Trophoblast cell (in vitro differentiated cells and primary cell): ENCODE results near the gene OR51A7.

Source experiments
- DNase-seq, 2 donors: peaks; one replicate each; pipeline ENCODE4 v3.0.0-alpha.2; 2016
- H2AFZ ChIP-seq: 2 replicates; pipeline ENCODE4 v1.6.1; 2013; ENCODE audit warnings: low read length, moderate library complexity, mild to moderate bottlenecking; ENCODE audit not compliant: insufficient read depth, poor library complexity
- H2AK5ac ChIP-seq: 2 replicates; pipeline ENCODE4 v1.6.1; 2013; ENCODE audit warnings: mild to moderate bottlenecking, low read length
- H2BK120ac ChIP-seq: 2 replicates; pipeline ENCODE4 v1.6.1; 2013; ENCODE audit warnings: low read length, mild to moderate bottlenecking, moderate library complexity; ENCODE audit not compliant: insufficient read depth, poor library complexity
- H2BK12ac ChIP-seq: 2 replicates; pipeline ENCODE4 v1.6.1; 2013; ENCODE audit warnings: mild to moderate bottlenecking, low read length, moderate library complexity
- H2BK5ac ChIP-seq: 2 replicates; pipeline ENCODE4 v1.6.1; 2013; ENCODE audit warnings: low read length, low read depth, moderate library complexity, mild to moderate bottlenecking; ENCODE audit not compliant: poor library complexity
- H3K14ac ChIP-seq: 2 replicates; pipeline ENCODE4 v1.6.1; 2013; ENCODE audit warnings: mild to moderate bottlenecking, low read length
- H3K18ac ChIP-seq: 2 replicates; pipeline ENCODE4 v1.6.1; 2013; ENCODE audit warnings: mild to moderate bottlenecking, low read length
- H3K23ac ChIP-seq: 2 replicates; pipeline ENCODE4 v1.6.1; 2013; ENCODE audit warnings: low read length
- H3K27ac ChIP-seq: 2 replicates; pipeline ENCODE4 v1.5.1; 2013; ENCODE audit warnings: low read depth, mild to moderate bottlenecking, inconsistent platforms, low read length, moderate library complexity
- H3K27me3 ChIP-seq: 2 replicates; pipeline ENCODE4 v1.6.1; 2013; ENCODE audit warnings: inconsistent platforms, mild to moderate bottlenecking, low read length, moderate library complexity; ENCODE audit not compliant: insufficient read depth
- H3K36me3 ChIP-seq, 2 experiments: 1 replicate in 1 of 2; 2 replicates in 1 of 2; pipeline ENCODE4 v1.6.1; 2013; ENCODE audit warnings: low read length in 2 of 2, mild to moderate bottlenecking in 2 of 2, moderate library complexity in 1 of 2; ENCODE audit not compliant: insufficient read depth in 2 of 2, control insufficient read depth in 1 of 2
- H3K4ac ChIP-seq: 2 replicates; pipeline ENCODE4 v1.6.1; 2013; ENCODE audit warnings: low read depth, mild to moderate bottlenecking, low read length, moderate library complexity
- H3K4me1 ChIP-seq, 2 experiments: 1 replicate in 1 of 2; 2 replicates in 1 of 2; pipeline ENCODE4 v1.6.1; 2013; ENCODE audit warnings: low read length in 2 of 2, mild to moderate bottlenecking in 2 of 2, moderate library complexity in 1 of 2; ENCODE audit not compliant: insufficient read depth in 2 of 2, control insufficient read depth in 1 of 2
- H3K4me2 ChIP-seq: 2 replicates; pipeline ENCODE4 v1.6.1; 2013; ENCODE audit warnings: inconsistent platforms, mild to moderate bottlenecking, low read length, moderate library complexity
- H3K4me3 ChIP-seq: 2 replicates; pipeline ENCODE4 v1.5.1; 2013; ENCODE audit warnings: mild to moderate bottlenecking, low read depth, low read length, inconsistent platforms
- H3K79me1 ChIP-seq: one replicate; pipeline ENCODE4 v1.6.1; 2013; ENCODE audit warnings: low read length
- H3K79me2 ChIP-seq: 2 replicates; pipeline ENCODE4 v1.6.1; 2013; ENCODE audit warnings: low read length, mild to moderate bottlenecking; ENCODE audit not compliant: control insufficient read depth, insufficient read depth, poor library complexity
- H3K9ac ChIP-seq: 2 replicates; pipeline ENCODE4 v1.6.1; 2013; ENCODE audit warnings: mild to moderate bottlenecking, low read length
- H3K9me3 ChIP-seq: 2 replicates; pipeline ENCODE4 v1.6.1; 2013; ENCODE audit warnings: low read depth, mild to moderate bottlenecking, control low read depth, inconsistent platforms, low read length; ENCODE audit not compliant: insufficient read depth
- H4K12ac ChIP-seq: 2 replicates; pipeline ENCODE4 v1.6.1; 2013; ENCODE audit warnings: low read depth, mild to moderate bottlenecking, low read length, moderate library complexity
- H4K8ac ChIP-seq: 2 replicates; pipeline ENCODE4 v1.6.1; 2013; ENCODE audit warnings: low read depth, mild to moderate bottlenecking, low read length, moderate library complexity
- H4K91ac ChIP-seq: one replicate; pipeline ENCODE4 v1.6.1; 2013; ENCODE audit warnings: low read depth, mild to moderate bottlenecking, low read length, moderate library complexity
- WGBS: extraction: QIAGEN DNeasy Blood & Tissue Kit; methylation state at CpG from one replicate; pipeline ENCODE4 v1.1.7; 2013; ENCODE audit warnings: missing lambda C conversion rate; ENCODE audit not compliant: insufficient read length, insufficient coverage; ENCODE audit errors: extremely low coverage; 5-methylcytosine and 5-hydroxymethylcytosine counted together

Gene OR51A7

DNA sequence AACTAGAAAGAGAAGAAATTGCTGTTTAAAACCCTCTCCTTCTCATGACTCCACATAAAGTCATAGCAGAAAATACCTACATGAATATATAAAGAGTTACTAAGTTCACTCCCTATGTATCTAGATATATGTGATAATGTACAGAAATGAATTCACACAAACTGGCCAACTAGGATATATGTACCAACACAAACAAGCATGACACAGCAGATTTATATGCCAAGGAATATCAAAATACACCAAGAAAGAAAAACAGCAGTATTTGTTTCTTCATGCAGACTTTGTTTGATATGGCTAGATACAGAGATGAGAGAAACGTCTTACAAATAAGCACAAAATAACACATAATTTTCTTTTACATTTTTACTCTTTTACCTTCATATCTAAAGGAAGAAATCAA is 18.7 kb downstream of the OR51A7 start:
- H3K23ac ChIP-seq, result no peak overlapping the region
- WGBS, result no CpG with 5 or more reads among the region's 1 CpG
- no peak overlapping the region for H3K9ac ChIP-seq
- no peak overlapping the region for H4K91ac ChIP-seq
- H3K9me3 ChIP-seq, result no peaks in the 10 kb centered on the region
- no peak for DNase-seq
- H3K27me3 ChIP-seq, result no peaks in the 10 kb centered on the region
- H3K4me2 ChIP-seq, result no peak overlapping the region
- no peaks in the 10 kb centered on the region for H3K79me2 ChIP-seq
- no peak overlapping the region for H2BK120ac ChIP-seq
- no peak overlapping the region for H3K4me3 ChIP-seq
- H3K4ac ChIP-seq, result no peak overlapping the region
- no peak overlapping the region for H2BK5ac ChIP-seq
- H3K36me3 ChIP-seq, result no peaks in the 10 kb centered on the region
- no peak overlapping the region for H2AK5ac ChIP-seq
- H3K14ac ChIP-seq, result no peak overlapping the region
- H4K12ac ChIP-seq, result no peak overlapping the region
- H2AFZ ChIP-seq, result no peak overlapping the region
- no peak overlapping the region for H3K27ac ChIP-seq
- H3K79me1 ChIP-seq, result no peaks in the 10 kb centered on the region
- no peaks in the 10 kb centered on the region for H3K4me1 ChIP-seq
- no peak overlapping the region for H4K8ac ChIP-seq
- no peak overlapping the region for H3K18ac ChIP-seq
- no peak overlapping the region for H2BK12ac ChIP-seq

DNA sequence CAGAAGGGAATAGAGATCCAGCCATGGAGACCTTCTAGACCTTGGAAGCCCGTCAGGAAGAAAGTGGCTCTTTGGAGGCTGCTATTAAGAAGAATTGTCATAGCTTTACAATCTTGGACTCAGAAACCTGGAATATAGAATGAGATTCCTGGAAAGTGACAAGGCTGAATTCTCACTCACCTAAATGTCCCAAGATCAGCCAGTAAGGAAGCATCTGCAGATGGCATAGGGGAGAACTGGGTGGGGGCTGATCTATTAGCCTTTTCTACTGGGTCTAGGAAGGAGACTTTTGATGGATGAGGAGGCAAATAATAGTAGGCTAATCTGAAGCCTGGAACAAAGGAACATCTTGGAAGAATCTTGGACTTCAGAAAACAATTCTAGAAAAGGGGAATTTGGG is 20.7 kb downstream of the OR51A7 start, which contains the start of gene OR51G1:
OR51G1 (minus strand) TSS at position 101 of the 400 bp plus-strand sequence; CDS start at position 101, 0 bp downstream.
- Histone ChIP-seq H3K79me1 (no peaks in the 10 kb centered on the region), H4K12ac (no peak within 1 kb of the TSS), H2BK12ac (no peak within 1 kb of the TSS), H2BK120ac (no peak within 1 kb of the TSS), H4K8ac (no peak within 1 kb of the TSS), H3K27ac (no peak within 1 kb of the TSS), H2BK5ac (no peak within 1 kb of the TSS), H3K4me1 (no peaks in the 10 kb centered on the region), H3K18ac (no peak within 1 kb of the TSS), H2AK5ac (no peak within 1 kb of the TSS), H3K79me2 (no peaks in the 10 kb centered on the region), H3K4me2 (no peak within 1 kb of the TSS), H3K23ac (no peak within 1 kb of the TSS), H3K36me3 (no peaks in the 10 kb centered on the region), H3K4ac (no peak within 1 kb of the TSS), H3K9ac (no peak within 1 kb of the TSS), H2AFZ (no peak within 1 kb of the TSS), H3K14ac (no peak within 1 kb of the TSS), H3K9me3 (no peaks in the 10 kb centered on the region), H4K91ac (no peak within 1 kb of the TSS), H3K27me3 (no peaks in the 10 kb centered on the region), H3K4me3 (no peak within 1 kb of the TSS)
- no CpG with 5 or more reads among the region's 1 CpG for WGBS
- DNase-seq, result no peak

DNA sequence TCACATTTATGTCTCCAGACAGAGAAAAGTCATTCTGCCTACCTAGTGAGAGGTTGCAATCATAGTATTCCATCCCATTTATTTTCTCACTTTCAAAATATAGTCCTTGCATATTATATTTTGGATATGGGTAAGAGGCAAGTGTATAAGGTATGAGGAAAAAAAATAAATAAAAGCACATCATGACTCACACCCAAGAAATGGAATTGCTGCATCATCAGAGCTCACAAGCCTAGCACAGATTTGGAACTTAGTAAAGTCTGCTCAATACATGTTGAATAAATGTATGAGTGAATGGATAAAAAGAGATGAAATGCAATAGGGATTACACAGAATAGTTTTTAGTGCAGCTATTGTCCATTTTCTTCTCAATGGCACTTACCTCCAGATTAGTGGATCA is 23.0 kb downstream of the OR51A7 start:
- no peak overlapping the region for H2AK5ac ChIP-seq
- H3K4ac ChIP-seq, result no peak overlapping the region
- H3K79me1 ChIP-seq, result no peaks in the 10 kb centered on the region
- no peak for DNase-seq
- H3K27me3 ChIP-seq, result no peaks in the 10 kb centered on the region
- H4K91ac ChIP-seq, result no peak overlapping the region
- H3K4me2 ChIP-seq, result no peak overlapping the region
- H2AFZ ChIP-seq, result no peak overlapping the region
- H3K14ac ChIP-seq, result no peak overlapping the region
- H3K36me3 ChIP-seq, result no peaks in the 10 kb centered on the region
- no peak overlapping the region for H2BK5ac ChIP-seq
- H3K4me3 ChIP-seq, result no peak overlapping the region
- no peak overlapping the region for H3K18ac ChIP-seq
- H3K27ac ChIP-seq, result no peak overlapping the region
- no peak overlapping the region for H2BK12ac ChIP-seq
- no peak overlapping the region for H4K12ac ChIP-seq
- H2BK120ac ChIP-seq, result no peak overlapping the region
- H4K8ac ChIP-seq, result no peak overlapping the region
- H3K79me2 ChIP-seq, result no peaks in the 10 kb centered on the region
- no peaks in the 10 kb centered on the region for H3K9me3 ChIP-seq
- H3K23ac ChIP-seq, result no peak overlapping the region
- H3K9ac ChIP-seq, result no peak overlapping the region
- no peaks in the 10 kb centered on the region for H3K4me1 ChIP-seq

DNA sequence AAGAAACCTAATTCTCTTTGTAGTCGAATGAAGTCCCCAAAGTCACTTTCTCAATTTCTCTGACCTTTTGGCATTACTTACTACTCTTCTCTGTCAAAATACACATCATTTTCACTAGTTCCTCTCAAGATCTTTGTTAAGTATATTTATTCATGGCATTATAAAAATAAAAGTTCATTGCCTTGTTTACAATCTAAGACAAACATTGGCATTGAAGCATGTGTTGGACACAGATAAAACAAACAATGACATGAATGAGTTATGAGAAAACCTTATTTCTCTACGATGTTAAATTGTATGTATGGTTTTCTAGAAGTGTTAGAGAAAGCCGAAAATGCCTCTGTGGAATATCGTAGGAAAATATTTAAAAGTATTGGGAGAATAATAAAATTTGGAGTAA is 29.2 kb downstream of the OR51A7 start:
- no peak overlapping the region for H3K4me3 ChIP-seq
- 100% methylated on average over 2 of the region's 4 CpGs for WGBS

More for the DNA sequence above, 29.2 kb downstream of the OR51A7 start:
- H3K79me2 ChIP-seq, result no peaks in the 10 kb centered on the region
- H3K4ac ChIP-seq, result no peak overlapping the region
- no peak overlapping the region for H3K9ac ChIP-seq
- H3K9me3 ChIP-seq, result no peaks in the 10 kb centered on the region
- H2BK12ac ChIP-seq, result no peak overlapping the region
- no peak for DNase-seq
- no peak overlapping the region for H2BK120ac ChIP-seq
- H3K27ac ChIP-seq, result no peak overlapping the region
- H4K91ac ChIP-seq, result no peak overlapping the region
- H4K12ac ChIP-seq, result no peak overlapping the region
- no peak overlapping the region for H4K8ac ChIP-seq
- no peaks in the 10 kb centered on the region for H3K79me1 ChIP-seq
- no peak overlapping the region for H2AFZ ChIP-seq
- no peak overlapping the region for H2BK5ac ChIP-seq
- no peaks in the 10 kb centered on the region for H3K27me3 ChIP-seq
- H3K18ac ChIP-seq, result no peak overlapping the region
- H3K4me1 ChIP-seq, result no peaks in the 10 kb centered on the region
- H2AK5ac ChIP-seq, result no peak overlapping the region
- H3K4me2 ChIP-seq, result no peak overlapping the region
- H3K36me3 ChIP-seq, result no peaks in the 10 kb centered on the region
- H3K23ac ChIP-seq, result no peak overlapping the region
- no peak overlapping the region for H3K14ac ChIP-seq
